ENCODE measurements around the gene RABEPK. TPM values are rescaled to one million over a fixed set of nuclear protein-coding genes. Genes with fewer than 3 reads are reported as not detected.
"Not testable (repeated sequence)": the region's sequence is repeated elsewhere in the genome, so short reads cannot be mapped to it uniquely, and the experiment has no call there.

RABEPK gene
- total and polyA plus RNA-seq, 7 donors, result 9.4 to 24.4 (median 17.1) TPM

DNA sequence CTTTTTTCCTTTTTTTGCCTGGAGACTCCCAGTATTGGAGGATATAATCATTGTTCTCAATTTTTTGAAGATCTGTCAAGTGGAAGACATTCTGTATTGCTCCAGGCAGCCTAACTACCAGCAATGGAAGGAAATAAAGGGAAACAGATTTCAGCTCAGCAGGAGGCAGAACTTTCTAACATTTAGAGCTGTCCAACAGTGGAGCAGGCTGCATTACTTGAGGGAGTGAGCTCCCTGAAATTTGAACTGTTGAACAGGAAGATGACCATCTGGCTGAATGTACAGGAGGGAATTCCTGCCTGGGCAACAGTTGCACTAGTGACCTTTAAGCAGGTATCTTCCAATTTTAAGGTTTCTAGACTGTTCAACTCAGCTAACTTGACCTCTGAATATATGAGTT, 60.2 kb downstream of the RABEPK start:
- no peaks in the 10 kb centered on the region for H3K27me3 ChIP-seq
- DNase-seq, result no peak
- H3K4me3 ChIP-seq, result no peak overlapping the region
- H3K27ac ChIP-seq, result peak overlapping the region in 3 of 4 donors; percentile 83 to 89 (median 88)
- H3K4me1 ChIP-seq, result peaks cover 0 to 32% (median 17%) of the 10 kb centered on the region in 4 donors
- TF ChIP-seq POLR2A (IDR thresholded peaks at IDR 0.05), result no peak
- no peak for TF ChIP-seq POLR2AphosphoS5 (IDR thresholded peaks at IDR 0.05)
- TF ChIP-seq, protein P1, sequence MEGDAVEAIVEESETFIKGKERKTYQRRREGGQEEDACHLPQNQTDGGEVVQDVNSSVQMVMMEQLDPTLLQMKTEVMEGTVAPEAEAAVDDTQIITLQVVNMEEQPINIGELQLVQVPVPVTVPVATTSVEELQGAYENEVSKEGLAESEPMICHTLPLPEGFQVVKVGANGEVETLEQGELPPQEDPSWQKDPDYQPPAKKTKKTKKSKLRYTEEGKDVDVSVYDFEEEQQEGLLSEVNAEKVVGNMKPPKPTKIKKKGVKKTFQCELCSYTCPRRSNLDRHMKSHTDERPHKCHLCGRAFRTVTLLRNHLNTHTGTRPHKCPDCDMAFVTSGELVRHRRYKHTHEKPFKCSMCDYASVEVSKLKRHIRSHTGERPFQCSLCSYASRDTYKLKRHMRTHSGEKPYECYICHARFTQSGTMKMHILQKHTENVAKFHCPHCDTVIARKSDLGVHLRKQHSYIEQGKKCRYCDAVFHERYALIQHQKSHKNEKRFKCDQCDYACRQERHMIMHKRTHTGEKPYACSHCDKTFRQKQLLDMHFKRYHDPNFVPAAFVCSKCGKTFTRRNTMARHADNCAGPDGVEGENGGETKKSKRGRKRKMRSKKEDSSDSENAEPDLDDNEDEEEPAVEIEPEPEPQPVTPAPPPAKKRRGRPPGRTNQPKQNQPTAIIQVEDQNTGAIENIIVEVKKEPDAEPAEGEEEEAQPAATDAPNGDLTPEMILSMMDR (IDR thresholded peaks at IDR 0.05), result no peak
- no peak for TF ChIP-seq EP300 (IDR thresholded peaks at IDR 0.05)
- no peaks in the 10 kb centered on the region for H3K9me3 ChIP-seq
- H3K36me3 ChIP-seq, result no peaks in the 10 kb centered on the region
- intact Hi-C loops (cut with DNase I), result no loop called here

DNA sequence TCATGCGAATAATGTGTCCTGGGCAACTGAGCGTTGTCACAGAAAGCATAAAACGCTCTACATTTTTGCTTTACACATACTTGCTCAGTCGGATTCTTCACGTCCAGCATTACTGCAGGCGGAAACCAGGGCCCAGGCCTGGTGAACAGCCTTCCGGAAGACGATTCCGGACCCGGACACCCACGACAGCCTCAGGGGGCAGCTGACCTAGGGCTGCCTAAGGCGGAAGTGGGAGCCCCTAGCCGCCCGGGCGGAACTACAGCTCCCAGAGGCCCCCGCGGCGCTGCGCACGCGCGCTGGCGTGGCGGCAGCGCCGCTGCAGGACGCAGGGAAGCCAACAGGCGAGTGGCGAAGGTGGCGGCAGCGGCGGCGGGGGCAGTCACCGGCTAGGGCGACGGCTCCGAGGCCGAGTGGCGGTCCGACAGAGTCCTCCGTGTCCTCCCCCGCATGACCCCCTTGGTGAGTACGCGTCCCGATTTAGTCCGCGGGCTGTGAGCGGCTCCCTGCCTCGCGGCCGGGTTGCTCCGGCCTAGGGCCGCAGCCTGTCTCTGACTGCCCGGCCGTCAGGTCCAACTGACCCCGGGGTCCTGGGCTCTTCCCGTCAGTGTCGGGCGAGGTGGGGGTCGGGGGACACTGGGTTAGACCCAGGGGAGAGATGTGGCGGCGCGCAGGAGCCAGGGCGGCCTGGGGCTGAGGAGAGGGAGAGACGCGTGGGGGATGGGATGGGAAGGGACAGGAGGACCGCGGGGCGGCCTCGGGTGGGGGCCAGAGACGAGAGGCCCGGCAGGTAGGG, 61.4 kb downstream of the RABEPK start, which contains the start of gene GAPVD1:
GAPVD1 (plus strand) TSS at position 326 of the 793 bp plus-strand sequence. CDS start 37,096 bp downstream, outside the sequence.
- intact Hi-C loops (cut with DNase I), result loop anchor here (1.0 kb wide), 1 partner anchor 20 kb away; the partner anchor contains the start of gene HSPA5
- H3K36me3 ChIP-seq, result no peaks in the 10 kb centered on the region
- DNase-seq, result peak; percentile 93
- TF ChIP-seq POLR2A (IDR thresholded peaks at IDR 0.05), result peak in 1 of 2 donors; percentile 34
- TF ChIP-seq EP300 (IDR thresholded peaks at IDR 0.05), result no peak
- TF ChIP-seq, protein P1 (IDR thresholded peaks at IDR 0.05), result peak in 2 of 4 experiments; percentile 33 to 50
- TF ChIP-seq POLR2AphosphoS5 (IDR thresholded peaks at IDR 0.05), result peak; percentile 36 to 90 (median 79)
- H3K27ac ChIP-seq, result peak within 1 kb of the TSS; percentile 81 to 89 (median 86)
- 1% methylated on average over 72 of the region's 72 CpGs for WGBS, 2 donors
- no peaks in the 10 kb centered on the region for H3K27me3 ChIP-seq
- no peaks in the 10 kb centered on the region for H3K9me3 ChIP-seq
- H3K4me3 ChIP-seq, result peak within 1 kb of the TSS; percentile 84 to 99 (median 92)
- peaks cover 0 to 32% (median 17%) of the 10 kb centered on the region in 4 donors for H3K4me1 ChIP-seq

DNA sequence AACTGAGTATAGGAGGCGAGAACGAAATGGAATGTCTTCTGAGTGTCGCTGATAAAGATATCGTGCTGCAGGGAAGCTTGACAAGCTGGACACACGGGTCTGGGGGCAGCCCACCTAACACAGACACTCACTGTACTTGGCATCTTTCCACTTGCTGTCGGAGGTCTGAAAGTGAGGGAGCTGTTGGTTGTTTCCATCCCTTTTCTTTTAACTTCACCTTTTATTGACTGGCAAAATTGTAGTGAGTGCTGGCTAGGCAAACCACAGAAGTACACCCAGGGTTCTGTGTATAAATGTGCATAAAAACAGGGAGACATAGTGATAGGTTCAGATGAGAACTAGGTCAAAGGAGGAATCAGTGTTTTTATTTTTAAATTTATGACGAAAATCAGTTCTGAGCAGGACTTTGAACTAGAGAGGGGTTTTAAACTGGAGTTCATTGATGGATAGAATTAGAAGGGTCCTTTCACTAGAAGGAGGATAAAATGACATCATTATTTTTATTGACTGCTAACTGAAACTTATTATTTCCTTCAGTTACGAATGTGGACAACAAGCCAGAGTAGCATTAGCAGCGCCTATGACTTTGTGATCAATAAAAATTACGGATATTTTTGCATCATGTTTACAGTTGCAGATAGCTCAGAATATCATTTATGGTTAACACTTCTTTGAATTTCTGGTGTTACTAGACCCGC, 62.1 kb downstream of the RABEPK start:
- H3K9me3 ChIP-seq, result no peaks in the 10 kb centered on the region
- no peak for DNase-seq
- TF ChIP-seq, protein P1 (IDR thresholded peaks at IDR 0.05), result no peak
- no peak for TF ChIP-seq POLR2A (IDR thresholded peaks at IDR 0.05)
- TF ChIP-seq POLR2AphosphoS5 (IDR thresholded peaks at IDR 0.05), result no peak
- TF ChIP-seq EP300 (IDR thresholded peaks at IDR 0.05), result no peak
- intact Hi-C loops (cut with DNase I), result no loop called here
- no peaks in the 10 kb centered on the region for H3K36me3 ChIP-seq
- WGBS, 2 donors, result 11 to 21% methylated on average over 11 of the region's 11 CpGs
- peak overlapping the region; percentile 84 to 99 (median 92) for H3K4me3 ChIP-seq
- H3K27ac ChIP-seq, result peak overlapping the region; percentile 81 to 89 (median 86)
- no peaks in the 10 kb centered on the region for H3K27me3 ChIP-seq
- peaks cover 0 to 32% (median 17%) of the 10 kb centered on the region in 4 donors for H3K4me1 ChIP-seq

DNA sequence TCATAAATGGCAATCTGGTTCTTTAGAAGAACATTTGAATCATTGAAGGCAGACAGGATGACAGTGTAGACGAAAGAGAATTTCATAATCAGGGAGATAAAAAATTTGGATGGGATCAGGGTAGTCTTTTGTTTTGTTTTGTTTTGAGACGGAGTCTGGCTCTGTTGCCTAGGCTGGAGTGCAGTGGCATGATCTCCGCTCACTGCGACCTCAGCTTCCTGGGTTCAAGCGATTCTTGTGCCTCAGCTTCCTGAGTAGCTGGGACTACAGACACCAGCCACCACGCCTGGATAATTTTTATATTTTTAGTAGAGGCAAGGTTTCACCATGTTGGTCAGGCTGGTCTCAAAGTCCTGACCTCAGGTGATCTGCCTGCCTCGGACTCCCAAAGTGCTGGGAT, 63.7 kb downstream of the RABEPK start:
- H3K4me1 ChIP-seq, result peaks cover 0 to 38% (median 19%) of the 10 kb centered on the region in 4 donors
- H3K27me3 ChIP-seq; DNase-seq; H3K4me3 ChIP-seq; intact Hi-C loops (cut with DNase I); H3K27ac ChIP-seq; H3K36me3 ChIP-seq; H3K9me3 ChIP-seq: not testable (repeated sequence)
- 58 to 89% methylated on average over 7 of the region's 7 CpGs for WGBS, 2 donors
